Stromal cell of bone marrow (primary cell): ENCODE measurements around the gene CCDC174.

Experiments used
- DNase-seq: peaks from one replicate; pipeline ENCODE4 v3.0.0-alpha.2; 2012; ENCODE audit warnings: low read depth

CCDC174 gene

DNA sequence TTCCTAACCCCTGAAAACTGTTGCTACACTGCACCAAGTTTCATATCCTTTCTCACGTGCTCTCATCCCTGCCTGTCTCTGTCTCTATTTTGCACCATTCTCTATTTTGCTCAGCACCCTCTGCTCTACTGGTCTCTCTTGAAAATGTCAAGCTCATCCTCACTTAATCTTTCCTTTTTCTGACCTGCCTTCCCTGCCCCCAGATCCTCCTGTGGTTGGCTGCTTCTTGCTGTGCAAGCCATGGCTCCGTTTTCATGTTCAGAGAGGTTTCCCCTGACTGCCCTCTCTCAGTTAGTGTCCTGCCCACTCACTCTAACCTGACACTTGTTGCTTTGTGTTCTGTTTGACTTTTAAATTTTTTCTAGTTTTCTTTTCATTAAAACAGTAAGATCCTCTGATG lies 6.0 kb downstream of the CCDC174 start:
- DNase-seq = no peak

DNA sequence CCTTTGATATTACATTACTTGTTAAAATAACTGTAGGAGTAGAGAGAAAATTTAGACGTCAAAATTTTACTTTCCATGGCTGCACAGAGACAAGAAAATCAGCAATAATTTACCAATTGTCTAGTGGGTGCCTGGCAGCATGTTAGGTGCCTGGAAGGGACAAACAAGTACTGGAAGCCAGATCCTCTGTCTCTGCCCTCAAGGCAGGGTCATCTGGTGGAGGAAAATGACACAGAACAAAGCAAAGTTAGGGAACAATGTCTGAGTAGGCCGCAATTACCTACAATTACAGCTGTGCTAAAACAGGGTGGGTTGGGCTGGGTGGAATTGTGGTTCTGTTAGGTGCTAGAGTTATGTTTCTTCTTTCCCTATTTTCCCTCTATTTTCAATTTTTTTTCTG lies 7.4 kb downstream of the CCDC174 start:
- DNase-seq = no peak

DNA sequence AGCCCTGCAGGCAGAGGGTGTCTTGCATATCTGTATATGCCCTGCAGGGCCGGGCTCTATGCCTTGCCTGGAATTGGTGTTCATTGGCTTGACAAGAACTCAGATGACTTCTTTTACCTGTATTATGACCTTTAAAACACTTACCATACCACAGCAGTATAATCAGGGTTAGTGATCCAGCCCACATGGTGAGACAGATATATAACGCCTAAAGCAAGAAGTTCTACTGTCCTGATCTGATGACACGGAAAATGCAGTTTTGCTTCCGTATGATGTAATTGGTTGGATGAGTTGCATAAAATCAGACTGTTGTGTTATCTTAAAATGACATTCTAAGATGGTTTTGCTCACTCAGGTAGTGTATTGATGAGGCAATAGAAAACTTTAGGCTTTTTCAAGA lies 9.4 kb downstream of the CCDC174 start:
- no peak for DNase-seq

DNA sequence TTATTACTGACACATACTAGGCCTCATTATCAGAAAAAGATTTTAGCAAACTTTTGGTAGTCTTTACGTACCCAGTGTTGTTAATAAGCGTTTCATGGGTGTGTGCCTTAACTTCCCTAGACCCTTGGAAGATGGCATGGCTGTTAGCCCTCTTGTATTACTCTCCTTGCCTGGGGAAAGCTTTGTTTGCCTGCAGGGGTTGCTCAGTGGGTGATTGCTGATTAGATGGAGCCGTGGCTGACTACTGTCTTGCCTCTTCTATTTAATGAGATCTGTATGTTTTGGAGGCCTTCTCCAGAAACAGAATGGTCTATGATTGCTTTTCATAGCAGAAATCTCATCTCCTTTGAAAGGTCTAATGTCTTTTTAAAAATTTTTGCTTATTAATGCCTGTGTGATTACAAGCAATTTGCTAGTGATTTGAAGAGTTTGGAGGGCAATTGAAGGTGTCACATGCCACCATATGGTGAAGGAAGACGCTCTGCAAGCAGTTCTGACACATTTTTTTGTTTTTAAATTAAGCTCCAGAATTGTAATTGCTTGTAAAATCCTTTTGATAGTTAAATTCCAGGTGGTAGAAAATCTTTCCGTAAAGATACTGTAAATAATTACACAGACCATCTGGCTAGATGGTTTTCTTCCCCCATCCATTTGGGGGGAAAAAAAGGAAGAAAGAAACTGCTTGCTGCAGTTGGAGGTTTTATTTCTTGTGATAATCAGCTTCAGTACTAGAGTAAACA lies 12.0 kb downstream of the CCDC174 start:
- no peak for DNase-seq

DNA sequence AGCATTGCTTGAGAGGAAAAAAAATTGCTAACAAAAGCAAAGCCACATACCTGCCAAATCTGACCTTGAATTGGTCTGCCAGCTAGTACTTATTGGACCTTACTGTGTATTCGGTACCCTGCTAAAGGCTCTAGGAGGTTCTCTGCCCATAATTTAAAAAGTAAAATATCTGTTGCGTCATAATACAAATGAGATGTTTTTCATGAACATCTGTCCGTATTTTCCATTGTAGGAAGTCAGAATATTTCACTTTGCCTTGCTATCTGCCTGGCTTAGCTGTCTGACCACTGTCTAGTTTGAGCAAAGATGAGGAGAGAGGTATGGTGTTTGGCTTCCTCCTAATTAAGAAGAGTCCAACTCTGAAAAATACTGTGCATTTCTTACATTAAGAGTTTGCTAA lies 12.6 kb downstream of the CCDC174 start:
- DNase-seq = no peak

DNA sequence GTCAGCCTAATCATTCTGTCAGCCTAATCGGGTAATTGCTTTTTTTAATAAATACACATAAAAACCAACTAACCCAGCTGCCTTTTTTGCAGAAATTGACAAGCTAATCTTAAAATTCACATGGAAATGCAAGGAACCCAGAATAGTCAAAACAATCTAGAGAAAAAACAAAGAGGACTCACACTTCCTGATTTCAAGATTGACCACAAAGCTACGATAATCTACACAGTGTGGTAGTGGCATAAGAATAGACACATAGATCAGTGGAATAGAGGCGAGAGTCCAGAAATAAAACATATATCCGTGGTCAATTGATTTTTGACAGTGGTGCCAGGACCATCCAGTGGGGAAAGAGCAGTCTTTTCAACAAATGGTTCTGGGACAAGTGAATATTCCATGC lies 21.0 kb downstream of the CCDC174 start:
- DNase-seq = no peak

DNA sequence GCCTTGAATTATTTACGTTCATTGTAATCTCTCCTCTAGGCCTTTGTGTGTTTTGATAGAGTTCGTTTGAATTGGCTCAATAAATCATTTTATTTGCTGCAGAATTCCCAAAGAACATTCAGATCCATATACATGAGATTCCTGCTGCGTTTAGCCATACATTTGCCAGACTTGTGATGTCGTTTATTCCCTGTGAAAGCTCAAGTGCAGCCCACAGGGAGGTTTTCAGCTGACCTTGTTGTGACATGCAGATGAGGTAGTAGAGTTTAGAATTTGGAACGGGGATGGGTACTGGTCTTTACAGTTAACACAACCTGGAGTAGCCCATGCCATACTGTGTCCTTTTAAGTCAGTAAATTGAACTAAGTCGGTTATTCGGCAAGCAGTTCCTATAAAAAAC lies 23.3 kb downstream of the CCDC174 start, which contains the start of gene C3orf20:
Gene C3orf20, plus strand, starts transcription at position 301 of the 400 bp plus-strand sequence. CDS start 7,573 bp downstream, outside the sequence.
- DNase-seq = no peak

DNA sequence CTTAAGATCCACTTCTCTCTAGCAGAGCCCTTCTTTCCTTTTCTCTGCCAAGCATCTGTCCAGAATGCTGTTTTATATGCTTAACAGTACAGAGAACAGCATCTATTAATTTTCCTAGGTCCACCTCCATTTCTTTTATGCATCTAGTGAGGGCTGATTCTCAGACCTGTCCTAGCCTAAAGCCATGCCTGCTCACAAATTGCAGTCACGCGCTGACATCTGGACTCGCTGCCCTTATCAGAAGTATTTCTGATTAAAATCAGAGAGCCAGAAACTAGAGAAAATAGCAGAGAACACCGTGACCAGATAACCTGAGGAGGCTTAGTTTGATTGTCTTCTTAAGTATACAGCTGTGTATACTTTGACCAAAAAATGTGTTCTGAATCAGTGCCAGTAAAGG lies 25.3 kb downstream of the CCDC174 start:
- DNase-seq = no peak

DNA sequence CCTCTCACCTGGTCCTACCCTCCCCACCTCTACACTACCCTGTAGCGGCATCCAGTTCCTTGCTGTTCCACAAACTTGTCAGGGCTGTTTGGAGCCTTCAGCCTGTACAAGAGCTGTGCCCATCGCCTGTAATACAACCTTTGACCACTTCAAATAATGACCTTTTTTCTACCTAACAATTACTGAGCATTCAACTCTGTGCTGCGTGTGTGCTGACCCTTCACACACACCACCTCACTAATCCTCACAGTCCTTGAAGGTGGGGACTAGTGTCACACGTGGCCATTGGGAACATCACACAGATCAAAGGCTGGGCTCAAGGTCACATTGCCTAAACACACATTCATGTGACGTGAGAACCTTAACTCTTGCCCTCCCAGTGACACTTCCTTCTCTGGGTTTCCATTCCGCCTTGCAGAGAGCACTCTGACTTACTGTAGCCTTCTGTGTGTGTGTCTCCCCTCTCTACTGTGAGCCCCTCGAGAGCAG lies 26.5 kb downstream of the CCDC174 start:
- no peak for DNase-seq

DNA sequence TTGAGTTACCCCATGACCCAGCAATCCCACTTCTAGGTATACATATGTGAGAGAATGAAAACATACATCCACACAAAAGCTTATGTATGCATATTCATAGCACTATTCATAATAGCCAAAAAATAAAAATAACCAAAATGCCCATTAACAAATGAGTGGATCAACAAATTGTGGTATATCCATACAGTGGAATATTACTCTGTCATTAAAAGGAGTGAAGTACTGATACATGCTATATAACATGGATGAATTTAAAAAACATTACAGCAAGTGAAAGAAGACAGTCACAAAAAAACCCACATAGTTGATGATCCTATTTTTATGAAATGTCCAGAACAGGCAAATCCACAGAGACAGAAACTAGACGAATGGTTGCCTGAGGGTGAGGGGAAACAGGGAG lies 28.6 kb downstream of the CCDC174 start:
- DNase-seq = no peak

DNA sequence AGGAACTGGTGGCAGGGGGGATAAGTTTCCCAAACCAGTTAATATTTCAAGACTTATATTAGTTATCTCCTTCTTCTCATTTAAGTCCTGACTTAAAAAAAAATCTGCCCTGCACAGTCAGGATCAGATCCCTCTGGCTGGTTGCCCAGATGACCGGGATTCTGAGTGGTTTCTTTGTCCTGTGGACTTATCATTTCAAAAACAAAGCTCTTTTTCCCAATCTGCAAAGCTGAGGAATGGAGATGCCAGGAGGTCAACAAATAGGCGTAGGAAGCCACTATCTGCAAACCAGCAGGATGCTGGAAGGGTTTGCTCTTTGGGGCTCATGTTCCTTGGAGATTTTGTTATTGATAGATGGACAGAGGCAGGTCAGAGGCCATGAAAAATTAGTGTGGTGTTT lies 29.2 kb downstream of the CCDC174 start:
- DNase-seq = peak; percentile 10

DNA sequence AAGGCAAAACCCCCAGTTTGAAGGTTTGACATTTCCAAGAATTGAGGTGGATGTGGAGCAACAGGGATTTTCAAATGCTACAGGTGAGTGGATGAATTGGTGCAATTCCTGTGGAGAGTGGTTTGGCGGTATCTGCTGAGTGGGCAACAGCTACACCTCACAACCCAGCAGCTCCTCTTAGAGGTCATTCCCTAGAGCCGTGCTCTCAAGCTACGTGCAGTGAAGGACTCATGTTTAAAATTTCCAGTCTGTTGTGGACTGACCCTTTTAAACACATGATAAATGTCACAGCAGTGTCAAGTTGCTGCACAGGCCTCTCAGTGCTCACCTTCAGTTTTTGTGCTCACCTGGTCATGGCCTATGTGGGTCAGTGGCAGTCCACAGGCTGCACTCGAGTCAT lies 32.9 kb downstream of the CCDC174 start:
- DNase-seq = no peak

DNA sequence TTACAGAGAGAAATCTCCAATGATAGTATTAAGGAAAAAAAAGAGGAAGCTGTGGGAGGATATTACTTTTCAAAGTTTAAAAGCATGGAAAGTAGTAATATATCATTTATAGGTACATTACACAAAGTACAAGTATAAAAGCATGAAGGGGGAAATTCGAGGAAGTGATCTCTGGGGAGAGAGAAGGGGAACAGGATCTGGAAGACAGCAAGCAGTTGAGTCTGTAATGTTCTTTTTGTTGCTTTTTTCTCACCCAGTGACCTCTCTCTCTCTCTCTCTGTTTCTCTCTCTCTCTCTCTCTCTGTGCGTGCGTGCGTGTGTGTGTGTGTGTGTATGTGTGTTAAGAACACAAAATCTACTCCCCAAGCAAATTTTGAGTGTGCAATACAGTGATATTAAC lies 33.6 kb downstream of the CCDC174 start:
- DNase-seq = no peak

DNA sequence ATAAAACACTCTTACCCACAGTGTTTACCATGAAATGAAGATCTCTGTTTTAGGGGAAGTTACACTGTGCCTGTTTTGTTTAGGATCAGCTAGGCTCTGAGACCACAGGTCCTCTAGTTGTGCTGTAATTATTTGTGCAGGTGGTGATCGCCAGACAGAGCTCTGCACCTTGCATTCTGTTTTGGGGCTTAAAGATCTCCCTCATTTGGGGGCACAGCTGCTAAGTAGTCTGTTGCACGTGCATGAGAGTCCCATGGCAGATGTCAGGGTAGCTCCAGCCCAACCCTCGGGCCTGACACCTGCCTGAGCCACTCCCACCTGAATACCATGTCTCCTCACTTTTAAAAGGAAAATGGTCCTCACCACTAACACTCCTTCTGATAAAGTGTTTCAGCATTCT lies 35.8 kb downstream of the CCDC174 start:
- DNase-seq = no peak

DNA sequence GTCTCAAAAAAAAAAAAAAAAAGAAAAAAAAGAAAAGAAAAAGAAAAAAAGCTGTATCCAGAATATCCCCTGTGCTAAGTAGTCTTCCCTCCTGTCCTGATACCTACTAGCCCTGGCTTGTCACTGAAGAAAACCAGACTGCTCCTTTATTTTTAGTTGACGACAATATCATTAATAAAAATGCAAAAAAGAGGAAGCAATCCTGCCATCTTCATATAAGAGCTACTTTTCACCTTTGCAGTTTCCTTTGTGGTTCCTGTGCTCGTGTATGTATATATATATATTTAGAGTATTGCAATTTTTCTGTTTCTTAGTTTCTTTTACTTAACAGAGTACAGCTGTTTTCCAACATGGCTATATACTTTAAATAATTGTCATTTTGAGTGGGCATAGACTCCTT lies 37.0 kb downstream of the CCDC174 start:
- DNase-seq = no peak

DNA sequence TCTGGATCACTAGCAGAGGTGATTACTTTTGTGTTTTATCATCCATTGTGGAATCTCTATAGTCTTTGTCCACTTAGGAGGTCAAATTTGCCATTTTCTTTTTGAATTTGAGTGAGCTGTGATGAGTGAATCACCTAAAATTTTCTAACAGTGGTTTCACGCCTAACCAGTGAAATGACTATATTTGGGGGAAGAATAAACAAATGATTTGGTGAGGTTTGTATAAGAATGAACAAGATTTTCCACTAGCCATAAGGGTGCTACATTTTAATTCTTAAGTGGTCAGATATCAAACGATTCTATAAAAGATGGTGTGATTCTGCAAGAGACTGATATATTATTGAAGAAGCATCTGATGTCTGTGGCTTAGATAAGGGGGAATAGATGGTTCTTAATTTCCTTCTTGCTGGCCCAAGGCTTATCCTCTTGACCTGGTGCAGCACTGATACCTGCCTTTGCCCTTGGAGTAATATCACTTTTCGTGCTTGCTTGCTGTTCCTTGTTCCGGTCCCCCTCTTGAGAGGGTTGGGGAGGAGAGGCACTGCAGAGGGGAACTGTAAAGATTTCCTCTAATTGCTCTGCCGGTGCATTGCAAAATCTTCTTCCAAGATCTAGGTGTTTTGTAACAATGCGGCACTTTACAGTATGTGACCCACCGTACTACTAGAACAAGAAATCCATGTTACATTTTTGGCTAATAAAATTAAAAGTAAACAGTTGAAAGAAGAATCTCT lies 37.9 kb downstream of the CCDC174 start:
- no peak for DNase-seq

DNA sequence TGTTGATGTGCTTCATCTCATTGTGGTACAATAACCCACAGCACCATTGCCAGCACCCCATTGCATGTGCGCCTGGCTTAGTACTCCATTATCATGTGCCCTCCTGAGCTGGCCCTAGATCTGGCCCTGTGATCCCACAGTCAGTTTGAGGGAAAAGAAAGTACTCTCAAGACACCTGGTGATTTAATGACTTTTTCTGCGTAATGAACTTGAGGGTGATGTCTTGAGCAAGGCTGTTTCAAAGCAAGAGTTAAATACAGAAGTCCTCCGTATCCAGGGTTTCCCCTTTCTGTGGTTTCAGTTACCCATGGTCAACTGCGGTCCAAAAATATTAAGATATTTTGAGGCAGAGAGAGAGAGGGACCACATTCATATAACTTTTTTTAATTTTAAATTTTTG lies 39.7 kb downstream of the CCDC174 start:
- no peak for DNase-seq

DNA sequence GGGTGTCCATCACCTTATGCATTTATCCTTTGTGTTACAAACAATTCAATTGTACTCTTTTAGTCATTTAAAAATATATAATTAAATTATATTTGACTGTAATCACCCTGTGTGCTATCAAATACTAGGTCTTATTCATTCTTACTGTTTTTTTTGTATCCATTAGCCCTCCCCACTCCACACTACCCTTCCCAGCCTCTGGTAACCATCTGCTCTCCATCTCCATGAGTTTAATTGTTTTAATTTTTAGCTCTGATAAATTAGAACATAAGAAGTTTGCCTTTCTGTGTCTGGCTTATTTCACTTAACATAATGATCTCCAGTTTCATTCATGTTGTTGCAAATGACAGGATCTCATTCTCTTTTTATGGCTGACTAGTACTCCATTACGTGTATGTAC lies 40.2 kb downstream of the CCDC174 start:
- no peak for DNase-seq

DNA sequence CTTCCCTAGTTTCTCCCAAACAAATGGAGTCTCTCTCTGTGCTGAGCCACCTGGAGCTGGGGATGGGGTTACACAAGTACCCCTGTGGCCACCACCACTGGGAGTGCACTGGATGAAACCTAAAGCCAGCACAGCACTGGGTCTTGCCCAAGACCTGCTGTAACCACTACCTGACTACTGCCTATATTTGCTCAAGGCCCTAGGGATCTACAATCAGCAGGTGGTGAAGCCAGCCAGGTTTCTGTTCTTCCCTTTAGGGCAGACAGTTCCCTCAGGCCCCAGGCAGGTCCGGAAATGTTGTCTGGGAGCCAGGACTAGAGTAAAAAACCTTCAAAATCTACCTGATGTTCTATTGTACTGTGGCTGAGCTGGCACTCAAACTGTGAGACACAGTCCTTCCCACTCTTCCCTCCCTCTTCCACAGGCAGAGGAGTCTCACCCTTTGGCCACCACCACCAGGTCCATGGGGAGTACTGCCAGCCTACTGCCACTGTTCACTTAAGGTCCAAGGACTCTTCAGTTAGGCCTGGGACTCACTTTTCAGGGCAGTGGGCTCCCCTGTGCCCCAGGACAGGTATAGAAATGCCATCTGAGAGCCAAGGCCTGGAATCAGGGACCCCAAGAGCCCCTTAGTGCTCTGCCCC lies 47.2 kb downstream of the CCDC174 start:
- DNase-seq = no peak

DNA sequence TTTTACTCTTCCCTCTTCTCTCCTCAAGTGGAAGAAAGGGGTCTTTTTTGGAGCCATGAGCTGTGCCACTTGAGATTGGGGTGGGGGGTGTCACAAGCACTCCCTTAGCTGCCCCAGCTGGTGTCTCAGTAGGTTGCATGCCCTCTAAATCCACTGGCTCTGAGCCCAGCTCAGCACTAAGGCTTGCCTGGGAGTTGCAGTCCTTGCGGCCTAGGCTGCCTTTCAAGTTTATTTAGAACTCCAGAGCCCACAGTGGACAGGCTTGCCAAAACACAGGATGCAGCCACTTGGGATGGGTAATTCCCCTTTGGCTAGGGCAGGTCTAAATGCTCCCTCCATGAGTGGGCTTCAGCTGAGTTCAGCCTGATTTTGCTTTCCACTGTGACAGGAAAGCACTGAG lies 48.1 kb downstream of the CCDC174 start:
- DNase-seq = no peak

DNA sequence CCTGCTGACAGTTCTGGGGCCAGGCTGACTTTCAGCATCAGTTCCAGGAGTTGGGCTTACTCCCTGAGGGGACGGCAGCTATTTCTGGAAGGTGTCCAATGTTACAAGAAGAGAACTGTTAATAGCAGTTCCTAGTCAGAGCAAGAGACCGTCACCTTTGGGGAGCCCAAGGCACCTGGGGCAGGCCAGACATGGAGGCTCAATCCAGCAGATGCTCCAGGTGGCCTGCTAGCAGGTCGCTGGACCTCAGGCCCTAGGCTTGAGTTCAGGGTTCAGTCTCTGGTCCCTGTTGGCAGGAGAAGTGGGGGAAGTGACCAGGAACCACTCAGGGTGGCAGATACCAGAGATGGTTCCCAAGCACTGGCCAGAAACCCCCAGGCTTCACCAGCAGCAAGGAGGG lies 49.3 kb downstream of the CCDC174 start:
- no peak for DNase-seq

DNA sequence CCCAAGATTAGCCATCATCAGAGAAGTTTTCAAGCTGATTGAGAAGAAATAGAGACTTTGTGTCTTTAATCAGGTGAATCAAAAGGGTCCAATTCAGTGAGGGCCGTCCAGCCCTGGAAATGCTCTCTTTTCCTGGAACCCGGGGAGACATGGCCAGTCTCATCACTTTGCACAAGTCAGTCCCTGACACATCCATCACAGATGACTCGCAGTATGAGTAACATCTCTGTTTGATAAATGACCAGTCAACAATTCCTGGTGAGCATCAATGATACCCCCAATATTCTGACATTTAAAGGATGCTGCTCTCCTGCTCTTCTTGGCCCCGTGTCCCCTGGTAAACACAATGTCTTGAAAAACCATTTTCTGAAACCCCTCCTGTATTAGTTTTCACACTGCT lies 50.1 kb downstream of the CCDC174 start:
- DNase-seq = no peak

DNA sequence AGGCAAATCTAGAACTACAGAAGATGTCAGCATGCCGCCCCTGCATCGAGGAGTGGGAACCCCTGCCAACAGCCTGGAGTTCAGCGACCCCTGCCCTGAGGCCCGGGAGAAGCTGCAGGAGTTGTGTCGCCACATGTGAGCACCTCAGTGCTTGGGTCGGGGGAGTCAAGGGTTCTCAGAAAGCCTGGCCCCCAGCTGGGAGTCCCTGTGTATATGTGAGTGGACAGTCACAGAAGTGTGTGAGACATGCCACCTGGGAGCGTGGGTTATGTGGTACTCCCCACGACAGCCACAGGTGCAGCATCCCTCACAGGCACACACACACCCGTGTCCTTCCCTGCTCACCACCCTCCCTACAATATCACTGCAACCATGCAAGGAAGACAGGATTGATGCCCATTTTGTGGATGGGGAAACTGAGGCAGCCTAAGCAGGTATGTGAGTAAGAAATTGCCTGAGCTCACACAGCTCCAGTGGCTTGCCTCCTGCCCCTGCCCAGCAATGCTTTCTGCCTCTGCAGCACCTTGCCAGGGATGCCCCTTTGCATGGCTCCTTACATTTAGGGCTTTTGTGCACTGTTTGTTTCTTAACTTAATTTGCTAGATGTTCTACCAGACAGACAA lies 51.7 kb downstream of the CCDC174 start:
- DNase-seq = no peak
